ENCODE data around the gene FETUB.
"Not testable (repeated sequence)": the region's sequence is repeated elsewhere in the genome, so short reads cannot be mapped to it uniquely, and the experiment has no call there.

FETUB gene

DNA sequence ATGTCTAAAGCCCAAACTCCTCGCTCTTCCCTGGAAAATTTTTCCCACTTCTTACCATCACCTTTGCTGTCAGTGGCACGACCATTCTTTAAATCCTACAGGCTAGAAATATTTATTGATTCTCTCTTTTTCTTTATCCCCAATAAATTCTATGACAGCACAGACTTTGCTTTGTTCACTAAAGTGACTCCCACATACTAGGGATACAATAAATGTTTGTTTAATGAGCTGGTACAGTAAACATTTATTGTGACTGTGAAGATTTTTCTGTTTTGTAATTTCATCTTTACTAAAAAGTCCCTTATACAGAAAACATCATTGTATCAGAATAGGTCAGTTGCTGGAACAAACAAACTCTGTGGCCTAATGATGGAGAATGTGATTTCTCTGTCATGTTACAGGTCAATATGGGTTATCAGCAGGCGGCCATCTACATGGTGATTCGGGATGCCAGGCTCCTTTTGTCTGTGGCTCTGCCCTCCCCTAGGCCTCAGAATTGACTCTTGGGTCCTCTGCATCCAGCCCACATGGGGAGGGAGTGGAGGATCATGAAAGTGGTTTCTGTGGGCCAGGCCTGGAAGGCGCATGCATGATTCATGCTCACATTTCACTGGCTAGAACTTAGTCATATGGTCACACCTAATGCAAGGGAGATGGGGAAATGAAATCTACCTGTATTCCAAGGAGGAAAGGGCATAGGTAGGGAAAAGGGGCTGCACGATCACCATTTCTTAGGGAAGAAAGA is 54.3 kb downstream of the FETUB start:
- no peak for TF ChIP-seq ZFX (IDR thresholded peaks at IDR 0.05)
- TF ChIP-seq, protein P1, sequence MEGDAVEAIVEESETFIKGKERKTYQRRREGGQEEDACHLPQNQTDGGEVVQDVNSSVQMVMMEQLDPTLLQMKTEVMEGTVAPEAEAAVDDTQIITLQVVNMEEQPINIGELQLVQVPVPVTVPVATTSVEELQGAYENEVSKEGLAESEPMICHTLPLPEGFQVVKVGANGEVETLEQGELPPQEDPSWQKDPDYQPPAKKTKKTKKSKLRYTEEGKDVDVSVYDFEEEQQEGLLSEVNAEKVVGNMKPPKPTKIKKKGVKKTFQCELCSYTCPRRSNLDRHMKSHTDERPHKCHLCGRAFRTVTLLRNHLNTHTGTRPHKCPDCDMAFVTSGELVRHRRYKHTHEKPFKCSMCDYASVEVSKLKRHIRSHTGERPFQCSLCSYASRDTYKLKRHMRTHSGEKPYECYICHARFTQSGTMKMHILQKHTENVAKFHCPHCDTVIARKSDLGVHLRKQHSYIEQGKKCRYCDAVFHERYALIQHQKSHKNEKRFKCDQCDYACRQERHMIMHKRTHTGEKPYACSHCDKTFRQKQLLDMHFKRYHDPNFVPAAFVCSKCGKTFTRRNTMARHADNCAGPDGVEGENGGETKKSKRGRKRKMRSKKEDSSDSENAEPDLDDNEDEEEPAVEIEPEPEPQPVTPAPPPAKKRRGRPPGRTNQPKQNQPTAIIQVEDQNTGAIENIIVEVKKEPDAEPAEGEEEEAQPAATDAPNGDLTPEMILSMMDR (conservative IDR thresholded peaks at IDR 0.05): no peak
- H3K27ac ChIP-seq: no peak overlapping the region

DNA sequence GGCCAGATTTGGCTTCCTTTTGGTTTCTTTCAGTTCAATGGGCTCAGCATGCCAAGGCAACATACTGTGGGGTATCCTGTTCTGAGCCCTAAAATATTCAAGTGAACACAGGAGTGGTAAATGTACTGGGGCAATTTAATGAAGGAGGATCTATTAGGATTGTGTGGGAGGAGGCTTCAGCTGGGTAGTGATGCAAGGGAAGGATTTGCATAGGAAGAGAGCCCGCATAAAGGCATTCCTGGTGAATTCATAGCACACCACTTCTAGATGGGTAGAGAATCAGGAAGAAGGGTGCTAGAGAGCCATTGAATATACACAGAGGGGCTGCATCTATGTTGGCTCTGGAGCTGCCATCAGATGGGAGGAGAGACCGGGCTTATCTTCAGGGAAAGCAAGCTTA is 56.3 kb downstream of the FETUB start:
- H3K27ac ChIP-seq: no peak overlapping the region
- no peak for TF ChIP-seq ZFX (IDR thresholded peaks at IDR 0.05)
- TF ChIP-seq, protein P1 (conservative IDR thresholded peaks at IDR 0.05): no peak

DNA sequence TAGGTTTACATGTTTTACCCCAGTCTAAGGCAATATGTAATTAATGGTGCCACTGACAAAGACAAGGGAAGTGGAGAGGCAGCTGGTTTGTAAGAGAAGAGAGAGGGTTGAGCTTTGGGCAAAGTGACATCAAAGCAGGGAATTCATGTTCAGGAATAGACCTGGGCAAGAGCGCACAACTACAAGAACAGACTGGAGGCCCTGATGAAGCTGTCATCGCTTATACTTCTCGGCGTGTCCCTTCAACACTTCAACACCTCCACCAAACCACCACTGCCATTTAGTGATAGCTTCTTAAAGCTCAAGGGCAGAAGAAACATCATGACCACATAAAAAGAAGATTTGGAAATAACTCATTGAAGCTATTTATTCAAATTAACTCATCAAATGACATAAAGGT is 57.3 kb downstream of the FETUB start:
- H3K27ac ChIP-seq: no peak overlapping the region
- TF ChIP-seq, protein P1 (conservative IDR thresholded peaks at IDR 0.05): no peak
- no peak for TF ChIP-seq ZFX (IDR thresholded peaks at IDR 0.05)

DNA sequence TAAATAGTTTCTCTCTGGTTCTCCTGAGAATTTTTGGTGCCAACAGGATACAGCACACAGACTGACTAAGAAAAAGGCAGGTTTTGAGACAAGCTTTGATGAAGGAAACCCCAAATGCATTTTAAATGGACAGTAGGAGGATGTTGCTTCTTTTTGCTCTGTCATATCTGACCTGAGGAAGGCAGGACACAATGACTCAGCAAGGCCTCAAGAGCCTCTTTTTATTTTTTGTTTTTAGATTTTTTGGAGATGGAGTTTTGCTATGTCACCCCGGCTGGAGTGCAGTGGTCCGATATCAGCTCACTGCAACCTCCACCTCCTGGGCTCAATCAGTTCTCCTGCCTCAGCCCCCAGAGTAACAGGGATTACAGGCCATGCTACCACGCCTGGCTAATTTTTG is 60.1 kb downstream of the FETUB start:
- no peak for TF ChIP-seq ZFX (IDR thresholded peaks at IDR 0.05)
- TF ChIP-seq, protein P1 (conservative IDR thresholded peaks at IDR 0.05): no peak

DNA sequence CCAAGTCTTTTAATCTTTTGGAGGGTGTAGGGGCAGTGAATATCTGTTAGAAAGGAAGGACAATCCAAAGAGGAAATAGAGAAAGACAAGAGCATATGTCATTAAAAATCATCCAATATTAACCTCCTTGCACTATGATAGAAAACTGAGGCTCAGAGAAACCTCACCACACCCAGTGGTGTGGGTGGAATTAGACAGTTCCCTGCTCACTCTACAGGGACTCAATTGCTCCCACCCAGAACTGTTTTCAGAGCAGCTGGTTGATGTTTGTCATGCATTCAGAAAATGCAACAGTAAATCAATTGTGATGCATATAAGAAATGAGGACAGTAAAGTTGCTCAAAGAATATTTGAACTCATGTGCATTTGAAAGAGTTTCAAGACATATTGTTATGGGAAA is 62.3 kb downstream of the FETUB start:
- not testable (repeated sequence) for H3K27ac ChIP-seq

More for the DNA sequence above, 60.1 kb downstream of the FETUB start:
- no peak overlapping the region for H3K27ac ChIP-seq

Data from C4-2B (cell line).